Spleen (tissue), 7 donors: ENCODE data around the gene BRAT1.

Source experiments
- POLR2A ChIP-seq, 3 donors: fragments of 450-650 bp; IDR thresholded peaks; one replicate each; pipeline ENCODE4 v1.5.1; 2017; ENCODE audit warnings: antibody characterized with exemption in 3 of 3, mild to moderate bottlenecking in 1 of 3
- POLR2AphosphoS5 ChIP-seq, 3 donors: sonication (generic); formaldehyde crosslinking; IDR thresholded peaks; one replicate each; pipeline ENCODE4 v1.5.1; 2017; ENCODE audit warnings: antibody characterized with exemption in 3 of 3
- TF ChIP-seq, protein P1 (sequence below), 11 experiments: fragments of 200-600 bp in 7 of 11; fragments of 450-650 bp in 4 of 11; sonication (generic) in 4 of 11; IDR thresholded peaks in 8 of 11; conservative IDR thresholded peaks in 3 of 11; 1 replicate in 7 of 11; 2 replicates in 4 of 11; pipeline versions ENCODE4 v1.4.0 to v1.8.0; 2016 to 2021; ENCODE audit warnings: antibody characterized with exemption in 11 of 11, inconsistent platforms in 4 of 11, mild to moderate bottlenecking in 1 of 11
- donor health status: DM: no; HTN: no; CAD: no; lungs with moderate emphysema.
- donor health status: DM: no; HTN: no; CAD: no.
- donor health status: DM: no; HTN: no; CAD: no.

DNA sequence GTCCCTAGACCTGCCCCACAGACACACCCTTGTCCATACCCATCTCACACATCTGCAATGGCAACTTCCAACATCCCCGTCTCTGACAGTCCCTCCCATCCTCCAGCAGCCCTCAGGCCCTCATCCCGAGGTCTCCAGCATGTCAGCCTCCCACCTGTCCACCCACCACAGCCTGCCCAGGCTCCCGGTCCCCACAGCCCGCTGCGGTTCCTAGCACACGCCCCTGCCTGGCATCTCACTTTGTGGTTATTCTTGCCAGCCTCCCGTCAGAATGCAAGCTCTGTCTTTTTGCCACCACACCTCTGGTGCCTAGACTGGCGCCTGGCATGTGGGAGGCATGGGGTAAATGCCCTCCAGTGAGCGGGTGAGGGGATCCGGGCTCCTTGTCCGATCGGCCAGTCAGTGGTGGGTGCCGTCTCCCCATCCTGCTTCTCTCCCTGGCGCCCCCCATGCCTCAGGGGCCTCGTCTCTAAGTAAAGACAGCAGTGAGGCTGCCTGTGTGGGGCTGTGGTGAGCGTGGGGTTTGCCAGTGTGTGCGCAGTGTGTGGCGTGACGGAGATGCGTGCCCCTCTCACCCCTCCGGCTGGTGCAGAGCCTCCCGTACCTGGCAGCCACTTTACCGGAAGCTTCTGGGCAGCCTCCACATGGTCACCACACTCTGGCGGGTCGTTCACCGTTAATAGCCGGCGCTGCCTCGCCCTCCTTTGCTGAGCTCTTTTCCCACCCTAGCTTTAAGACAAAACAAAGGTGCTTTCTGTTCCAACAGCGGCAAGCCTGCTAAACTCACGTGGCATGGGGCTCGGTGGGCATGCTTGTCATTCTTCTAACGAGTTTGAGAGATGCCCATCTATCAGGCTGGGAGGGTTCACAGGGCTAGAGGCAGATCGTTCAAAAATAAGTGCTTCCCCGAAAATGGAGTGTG lies 48.0 kb upstream of the BRAT1 start:
- TF ChIP-seq, protein P1, sequence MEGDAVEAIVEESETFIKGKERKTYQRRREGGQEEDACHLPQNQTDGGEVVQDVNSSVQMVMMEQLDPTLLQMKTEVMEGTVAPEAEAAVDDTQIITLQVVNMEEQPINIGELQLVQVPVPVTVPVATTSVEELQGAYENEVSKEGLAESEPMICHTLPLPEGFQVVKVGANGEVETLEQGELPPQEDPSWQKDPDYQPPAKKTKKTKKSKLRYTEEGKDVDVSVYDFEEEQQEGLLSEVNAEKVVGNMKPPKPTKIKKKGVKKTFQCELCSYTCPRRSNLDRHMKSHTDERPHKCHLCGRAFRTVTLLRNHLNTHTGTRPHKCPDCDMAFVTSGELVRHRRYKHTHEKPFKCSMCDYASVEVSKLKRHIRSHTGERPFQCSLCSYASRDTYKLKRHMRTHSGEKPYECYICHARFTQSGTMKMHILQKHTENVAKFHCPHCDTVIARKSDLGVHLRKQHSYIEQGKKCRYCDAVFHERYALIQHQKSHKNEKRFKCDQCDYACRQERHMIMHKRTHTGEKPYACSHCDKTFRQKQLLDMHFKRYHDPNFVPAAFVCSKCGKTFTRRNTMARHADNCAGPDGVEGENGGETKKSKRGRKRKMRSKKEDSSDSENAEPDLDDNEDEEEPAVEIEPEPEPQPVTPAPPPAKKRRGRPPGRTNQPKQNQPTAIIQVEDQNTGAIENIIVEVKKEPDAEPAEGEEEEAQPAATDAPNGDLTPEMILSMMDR (IDR thresholded peaks at IDR 0.05 in 8 of 11, conservative IDR thresholded peaks at IDR 0.05 in 3 of 11) = no peak
- TF ChIP-seq POLR2A (IDR thresholded peaks at IDR 0.05) = no peak
- no peak for TF ChIP-seq POLR2AphosphoS5 (IDR thresholded peaks at IDR 0.05)
